Lower lobe of right lung (tissue), 2 donors: ENCODE measurements around the gene NSL1. TPM values are rescaled to one million over a fixed set of nuclear protein-coding genes. Genes with fewer than 3 reads are reported as not detected.

Experiments used
- ATAC-seq, 2 donors: fragments of 200-7000 bp; cut with Tn5 transposase; one replicate each; pipeline ENCODE4 v1.9.1; 2020 to 2022; ENCODE audit warnings: mild to moderate bottlenecking in 2 of 2, moderate library complexity in 2 of 2
- DNase-seq: peaks from one replicate; pipeline ENCODE4 v3.0.0-alpha.2; 2020
- H3K27ac ChIP-seq: fragments of 200-600 bp; one replicate; pipeline ENCODE4 v1.8.0; 2022
- H3K27me3 ChIP-seq: fragments of 200-600 bp; one replicate; pipeline ENCODE4 v1.8.0; 2022; ENCODE audit warnings: low read depth
- H3K36me3 ChIP-seq: fragments of 200-600 bp; one replicate; pipeline ENCODE4 v1.8.0; 2022; ENCODE audit warnings: mild to moderate bottlenecking
- H3K4me1 ChIP-seq: fragments of 200-600 bp; one replicate; pipeline ENCODE4 v1.8.0; 2022
- H3K4me3 ChIP-seq: fragments of 200-600 bp; one replicate; pipeline ENCODE4 v1.8.0; 2022; ENCODE audit warnings: mild to moderate bottlenecking
- H3K9me3 ChIP-seq: fragments of 200-600 bp; one replicate; pipeline ENCODE4 v1.8.0; 2022
- CTCF ChIP-seq: fragments of 200-600 bp; IDR thresholded peaks from one replicate; pipeline ENCODE4 v1.8.0; 2022; ENCODE audit warnings: antibody characterized with exemption, mild to moderate bottlenecking
- intact Hi-C: fragments of 100-400 bp; cut with DNase I; formaldehyde crosslinking; loops from one replicate; pipeline ENCODE4 v1.11.0; 2022
- total RNA-seq: library from RNA; stranded (reverse); fragmentation: NEBNext Ultra II Directional; extraction: Animal tissue kit (Norgen Biotek cat#: 25700); gene quantifications from one replicate; pipeline ENCODE4 v1.2.1, GENCODE V29; 2021
- donor health status: DM: no; HTN: yes; CAD: no; lungs with severe emphysema.

Gene NSL1
- total RNA-seq, 1 donor from 2014 or later, result 30.8 TPM

DNA sequence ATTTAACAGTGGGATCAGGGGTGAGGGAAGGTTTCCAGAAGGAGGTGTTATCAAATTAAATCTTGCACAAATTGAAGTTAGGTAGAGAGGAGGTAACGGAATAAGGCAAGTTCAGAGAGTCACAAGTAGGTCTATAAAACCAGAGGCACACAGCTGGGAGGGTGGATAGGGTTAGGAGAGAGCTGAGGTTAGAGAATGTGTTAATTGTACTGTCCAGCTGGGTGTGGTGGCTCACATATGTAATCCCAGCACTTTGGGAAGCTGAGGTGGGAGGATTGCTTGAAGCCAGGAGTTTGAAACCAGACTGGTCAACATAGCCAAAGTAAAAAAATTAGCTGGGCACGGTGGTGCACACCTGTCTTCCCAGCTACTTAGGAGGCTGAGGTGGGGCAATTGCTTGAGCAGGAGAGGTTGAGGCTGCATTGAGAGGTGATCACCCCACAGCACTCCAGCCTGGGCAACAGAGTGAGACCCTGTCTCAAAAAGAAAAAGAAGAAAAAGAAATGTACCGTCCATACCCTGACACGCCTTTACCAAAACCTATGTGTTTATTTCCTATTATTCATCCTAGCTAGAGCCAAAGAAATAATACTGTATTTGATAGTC is 35.7 kb upstream of the NSL1 start:
- Histone ChIP-seq H3K27me3 (no peaks in the 10 kb centered on the region), H3K36me3 (no peaks in the 10 kb centered on the region), H3K9me3 (peaks cover 13% of the 10 kb centered on the region), H3K4me1 (no peaks in the 10 kb centered on the region), H3K4me3 (no peak overlapping the region), H3K27ac (no peak overlapping the region)
- intact Hi-C loops, result no loop called here
- DNase-seq (no peak), ATAC-seq (no peak)
- no peak for TF ChIP-seq CTCF

DNA sequence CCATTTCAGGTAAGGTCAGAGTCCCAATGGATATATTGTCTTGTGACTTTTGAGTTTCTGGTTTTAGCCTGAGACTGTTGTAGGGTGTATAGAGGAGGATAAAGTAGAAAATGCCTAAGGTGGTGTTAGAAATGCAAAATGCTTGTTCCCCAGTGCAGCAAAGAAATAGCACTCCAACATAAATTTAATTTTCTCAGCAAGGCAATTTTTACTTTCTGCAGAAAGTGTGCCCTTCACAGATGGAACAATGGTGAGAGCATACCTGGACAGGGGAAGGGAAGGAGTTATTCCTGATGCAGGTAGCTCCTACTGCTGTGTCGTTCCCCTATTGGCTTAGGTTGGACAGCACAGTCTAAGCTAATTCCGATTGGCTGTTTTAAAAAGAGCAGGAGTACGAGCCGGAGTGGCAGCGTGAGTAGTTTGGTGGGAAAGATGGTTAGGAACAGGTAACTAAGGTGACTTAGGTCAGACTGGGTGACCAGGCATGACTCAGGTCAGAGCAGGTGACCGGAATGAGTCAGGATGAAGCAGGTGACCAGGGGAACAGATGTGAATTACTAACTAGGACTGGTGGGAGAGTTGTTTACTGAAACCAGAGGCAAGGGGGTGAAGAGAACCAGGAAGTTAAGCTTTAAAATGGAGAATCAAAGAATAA is 34.3 kb upstream of the NSL1 start:
- DNase-seq, result no peak
- Histone ChIP-seq H3K9me3 (peaks cover 13% of the 10 kb centered on the region), H3K27ac (no peak overlapping the region), H3K4me1 (no peaks in the 10 kb centered on the region), H3K36me3 (no peaks in the 10 kb centered on the region), H3K4me3 (no peak overlapping the region), H3K27me3 (no peaks in the 10 kb centered on the region)
- no peak for TF ChIP-seq CTCF
- intact Hi-C loops, result no loop called here
- no peak for ATAC-seq

DNA sequence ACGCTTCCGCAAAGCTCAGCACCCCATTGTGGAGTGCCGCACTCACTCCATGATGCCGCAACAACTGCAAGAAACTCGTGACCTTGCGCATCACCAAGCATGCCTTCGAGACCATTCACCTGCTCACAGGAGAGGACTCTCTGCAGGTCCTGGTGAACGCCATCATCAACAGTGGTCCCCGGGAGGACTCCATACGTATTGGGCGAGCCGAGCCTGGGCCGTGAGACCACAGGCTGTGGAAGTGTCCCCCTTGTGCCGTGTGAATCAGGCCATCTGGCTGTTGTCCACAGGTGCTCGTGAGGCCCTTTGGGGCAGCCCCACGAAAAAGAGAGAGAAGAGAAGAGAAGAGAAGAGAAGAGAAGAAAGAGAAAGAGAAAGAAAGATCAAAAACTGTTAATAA is 32.6 kb upstream of the NSL1 start:
- ATAC-seq (no peak), DNase-seq (no peak)
- no peaks in the 10 kb centered on the region for H3K27me3 ChIP-seq
- intact Hi-C loops, result no loop called here
- H3K9me3 ChIP-seq, result peaks cover 13% of the 10 kb centered on the region
- no peak overlapping the region for H3K4me3 ChIP-seq
- H3K27ac ChIP-seq, result no peak overlapping the region
- no peak for TF ChIP-seq CTCF
- H3K36me3 ChIP-seq, result no peaks in the 10 kb centered on the region
- H3K4me1 ChIP-seq, result peaks cover 11% of the 10 kb centered on the region

DNA sequence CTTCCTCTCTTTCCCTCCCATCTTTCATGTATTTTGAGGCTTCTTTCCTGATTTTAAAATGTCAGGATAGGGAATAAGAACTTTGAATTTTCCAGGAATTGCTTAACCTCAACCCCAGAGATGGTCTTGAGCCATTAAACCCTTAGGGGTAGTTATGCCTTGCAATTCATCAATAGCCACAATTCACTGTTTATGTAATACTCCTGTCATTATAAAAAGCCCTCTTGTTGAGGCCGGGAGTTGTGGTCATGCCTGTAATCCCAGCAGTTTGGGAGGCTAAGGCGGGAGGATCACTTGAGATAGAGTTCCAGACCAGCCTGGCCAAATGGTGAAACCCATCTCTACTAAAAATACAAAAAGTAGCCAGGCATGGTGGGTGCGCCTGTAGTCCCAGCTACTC is 31.4 kb upstream of the NSL1 start:
- Histone ChIP-seq H3K9me3 (peaks cover 13% of the 10 kb centered on the region), H3K4me1 (peaks cover 12% of the 10 kb centered on the region), H3K4me3 (no peak overlapping the region), H3K27me3 (no peaks in the 10 kb centered on the region), H3K27ac (no peak overlapping the region), H3K36me3 (no peaks in the 10 kb centered on the region)
- ATAC-seq, result no peak
- DNase-seq, result no peak
- TF ChIP-seq CTCF, result no peak
- intact Hi-C loops, result no loop called here

- Histone ChIP-seq H3K4me1 (peaks cover 12% of the 10 kb centered on the region), H3K9me3 (peaks cover 11% of the 10 kb centered on the region), H3K4me3 (no peak overlapping the region), H3K36me3 (no peaks in the 10 kb centered on the region), H3K27ac (no peak overlapping the region), H3K27me3 (no peaks in the 10 kb centered on the region)
- intact Hi-C loops, result no loop called here
- no peak for TF ChIP-seq CTCF
- ATAC-seq (no peak), DNase-seq (no peak)
These were observed 29.4 kb upstream of the NSL1 start for GRCh38 chr1:212820969-212821368.
